K562 (cell line): ENCODE data around the gene RELL1. TPM values are rescaled to one million over a fixed set of nuclear protein-coding genes. Genes with fewer than 3 reads are reported as not detected.

Source experiments
- CHD1 ChIP-seq: fragments of 200-600 bp; sonication (generic); IDR thresholded peaks from one replicate; pipeline ENCODE4 v1.6.1; 2012; ENCODE audit warnings: mild to moderate bottlenecking, moderate library complexity, low read length, inconsistent platforms
- CTBP1 ChIP-seq: fragments of 450-650 bp; IDR thresholded peaks from 2 replicates; pipeline ENCODE4 v1.6.1; 2016; ENCODE audit warnings: borderline replicate concordance
- DACH1 ChIP-seq: fragments of 450-650 bp; IDR thresholded peaks from 2 replicates; pipeline ENCODE4 v1.6.1; 2018; ENCODE audit not compliant: partially characterized antibody
- HDAC6 ChIP-seq: IDR thresholded peaks from 2 replicates; pipeline ENCODE4 v1.6.1; 2012; ENCODE audit warnings: low read depth, mild to moderate bottlenecking, control low read depth, inconsistent platforms, low read length, moderate library complexity
- KDM5B ChIP-seq: fragments of 200-600 bp; sonication (generic); IDR thresholded peaks from 2 replicates; pipeline ENCODE4 v1.6.1; 2012; ENCODE audit warnings: low read depth, mild to moderate bottlenecking, moderate library complexity, low read length, control low read depth, inconsistent platforms; ENCODE audit not compliant: insufficient replicate concordance
- MEF2D ChIP-seq: conservative IDR thresholded peaks from 2 replicates; pipeline ENCODE4 v1.6.1; 2016; ENCODE audit warnings: low read depth, missing genetic modification characterization, missing compliant biosample characterization
- SMC3 ChIP-seq: conservative IDR thresholded peaks from 2 replicates; pipeline ENCODE4 v1.6.1; 2011; ENCODE audit warnings: low read depth, low read length, improper control_type of control experiment; ENCODE audit not compliant: insufficient read depth
- SUPT5H ChIP-seq: fragments of 450-650 bp; IDR thresholded peaks from 2 replicates; pipeline ENCODE4 v1.6.1; 2016
- ZBTB17 ChIP-seq: fragments of 450-650 bp; formaldehyde crosslinking; IDR thresholded peaks from 2 replicates; pipeline ENCODE4 v1.4.0; 2020; ENCODE audit warnings: mild to moderate bottlenecking
- ZFX ChIP-seq: sonication (generic); formaldehyde crosslinking; IDR thresholded peaks from 2 replicates; pipeline ENCODE4 v1.8.0; 2022; ENCODE audit warnings: mild to moderate bottlenecking, missing genetic modification reagents, moderate library complexity
- polyA plus RNA-seq, 8 experiments: library from polyadenylated mRNA; depleted of rRNA in 4 of 8; stranded (reverse) in 5 of 8; unstranded in 3 of 8; fragments of >200 nt; fragmentation: Nextera tagmentation in 2 of 8; fragmentation: Illumina TruSeq in 1 of 8; extraction: Ambion mirVana in 2 of 8; extraction: Trizol in 1 of 8; gene quantifications; 2 replicates each; pipeline versions ENCODE4 v1.2.1 to v1.2.3, GENCODE V29; 2011 to 2014; ENCODE audit warnings: inconsistent platforms in 1 of 8, missing spikeins in 1 of 8
- total RNA-seq, 7 experiments: library from RNA; depleted of rRNA in 6 of 7; stranded (reverse); fragments of >200 nt in 6 of 7; fragmentation: Illumina TruSeq in 2 of 7; extraction: Trizol in 2 of 7; gene quantifications; 2 replicates each; pipeline versions ENCODE4 v1.2.1 to v1.2.3, GENCODE V29; 2011 to 2021; ENCODE audit warnings: low replicate concordance in 1 of 7
- TF ChIP-seq, protein P1 (sequence below): fragments of 250-450 bp; sonication (Bioruptor Pico); IDR thresholded peaks from 2 replicates; pipeline ENCODE4 v1.5.0; 2021; ENCODE audit warnings: mild to moderate bottlenecking, moderate library complexity
- TF ChIP-seq, protein P2 (sequence below): fragments of 250-450 bp; sonication (Bioruptor Pico); IDR thresholded peaks from 2 replicates; pipeline ENCODE4 v1.9.0; 2021; ENCODE audit warnings: mild to moderate bottlenecking, inconsistent platforms
- TF ChIP-seq, protein P3 (sequence below): sonication (generic); formaldehyde crosslinking; IDR thresholded peaks from 2 replicates; pipeline ENCODE4 v1.8.0; 2023; ENCODE audit warnings: mild to moderate bottlenecking, missing genetic modification reagents
- TF ChIP-seq, protein P4 (sequence below), 2 experiments: fragments of 450-650 bp in 1 of 2; IDR thresholded peaks; 2 replicates each; pipeline ENCODE4 v1.6.1; 2011 to 2017; ENCODE audit warnings: low read depth in 2 of 2, antibody characterized with exemption in 1 of 2, borderline replicate concordance in 1 of 2, low read length in 1 of 2, mild to moderate bottlenecking in 1 of 2, mixed read lengths in 1 of 2; ENCODE audit not compliant: control insufficient read depth in 1 of 2

Gene RELL1
- total and polyA plus RNA-seq, 9 of the 15 experiments (the other 6 are each of a cell fraction or from before 2014, with no cell fraction given): 0.06 to 3.5 (median 1.7) TPM; not detected in 1

DNA sequence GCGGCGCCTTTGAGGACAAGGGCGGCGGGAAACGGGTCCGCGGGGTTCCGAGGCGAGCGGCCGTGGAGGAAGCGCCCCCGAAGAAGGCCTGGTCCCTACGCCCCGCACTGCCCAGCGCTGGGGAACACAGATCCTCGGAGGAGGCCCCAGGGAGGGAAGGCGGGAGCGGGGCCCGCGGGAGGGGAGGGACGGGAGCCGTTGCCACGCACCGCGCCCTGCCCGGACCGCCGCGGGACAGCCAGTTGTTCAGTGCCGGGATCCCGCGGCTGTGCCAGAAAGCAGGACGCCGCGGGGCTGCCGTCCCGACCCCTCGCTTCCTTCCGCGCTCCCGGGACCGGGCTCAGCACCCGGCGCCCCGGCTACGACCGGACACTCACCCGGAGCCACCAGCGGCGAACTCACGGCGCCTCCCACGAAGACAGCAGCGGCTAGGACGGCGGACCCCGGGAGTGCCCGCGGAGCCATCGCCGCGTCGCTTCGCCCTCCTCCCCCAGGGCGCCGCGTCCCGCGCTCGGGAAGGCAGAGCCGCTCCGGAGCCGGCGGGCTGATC, 278 bp downstream of the RELL1 start (continued):
- TF ChIP-seq, protein P1, sequence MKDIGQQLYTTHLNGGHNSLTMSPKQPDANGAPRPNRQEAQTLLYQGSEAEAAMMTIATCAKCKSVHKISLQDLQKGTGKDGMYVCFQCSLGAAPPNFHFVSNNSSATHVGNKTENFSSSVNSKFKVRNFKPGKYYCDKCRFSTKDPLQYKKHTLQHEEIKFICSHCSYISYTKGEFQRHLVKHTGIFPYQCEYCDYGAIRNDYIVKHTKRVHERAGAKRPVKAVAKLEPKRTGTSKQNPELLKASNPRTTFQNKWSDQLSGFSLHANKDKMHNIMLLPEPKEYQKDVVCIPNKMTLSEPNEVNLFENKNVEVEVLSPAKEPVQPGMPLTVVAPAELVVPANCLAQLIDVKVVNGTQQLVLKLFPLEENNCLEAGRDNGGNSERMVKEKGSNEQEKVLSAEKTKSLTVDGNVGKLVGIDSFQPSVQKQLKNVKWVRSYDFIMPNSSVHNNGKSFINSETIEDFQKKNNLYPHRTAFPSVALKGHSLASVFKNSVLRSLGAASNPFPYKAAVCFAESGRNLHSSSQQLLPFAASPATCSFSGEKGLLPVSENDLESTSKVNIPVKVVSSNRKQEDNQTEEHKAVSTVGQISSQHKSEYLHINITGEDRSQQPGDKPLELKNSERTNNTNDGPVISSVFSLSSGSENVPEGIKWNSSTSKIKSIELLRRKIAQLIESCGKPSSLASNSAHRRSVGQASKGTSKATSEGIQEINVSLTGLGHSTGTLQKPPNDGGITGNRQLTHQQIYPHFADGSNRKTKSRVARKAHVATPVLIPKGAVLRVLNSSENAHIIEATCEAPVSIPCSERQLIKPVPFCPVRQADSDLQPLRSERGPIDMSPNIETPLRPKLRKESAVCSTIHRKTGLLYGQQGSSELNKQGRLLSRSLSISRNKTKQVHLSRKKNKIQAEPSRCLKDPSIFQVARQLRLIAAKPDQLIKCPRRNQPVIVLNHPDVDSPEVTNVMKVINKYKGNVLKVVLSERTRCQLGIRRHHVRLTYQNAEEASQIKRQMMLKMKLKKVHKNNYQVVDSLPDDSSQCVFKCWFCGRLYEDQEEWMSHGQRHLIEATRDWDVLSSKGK (CRISPR knock-in tag): no peak
- TF ChIP-seq SMC3 (no peak), CHD1 (peak; percentile 55), HDAC6 (no peak), DACH1 (no peak), MEF2D (tag) (no peak), KDM5B (peak; percentile 74), SUPT5H (peak; percentile 61), ZFX (CRISPR knock-in tag) (peak; percentile 86), CTBP1 (0 out of 2 replicates have a peak, but pooled peaks have one; percentile 10), ZBTB17 (CRISPR knock-in tag) (no peak)
- TF ChIP-seq, protein P2, sequence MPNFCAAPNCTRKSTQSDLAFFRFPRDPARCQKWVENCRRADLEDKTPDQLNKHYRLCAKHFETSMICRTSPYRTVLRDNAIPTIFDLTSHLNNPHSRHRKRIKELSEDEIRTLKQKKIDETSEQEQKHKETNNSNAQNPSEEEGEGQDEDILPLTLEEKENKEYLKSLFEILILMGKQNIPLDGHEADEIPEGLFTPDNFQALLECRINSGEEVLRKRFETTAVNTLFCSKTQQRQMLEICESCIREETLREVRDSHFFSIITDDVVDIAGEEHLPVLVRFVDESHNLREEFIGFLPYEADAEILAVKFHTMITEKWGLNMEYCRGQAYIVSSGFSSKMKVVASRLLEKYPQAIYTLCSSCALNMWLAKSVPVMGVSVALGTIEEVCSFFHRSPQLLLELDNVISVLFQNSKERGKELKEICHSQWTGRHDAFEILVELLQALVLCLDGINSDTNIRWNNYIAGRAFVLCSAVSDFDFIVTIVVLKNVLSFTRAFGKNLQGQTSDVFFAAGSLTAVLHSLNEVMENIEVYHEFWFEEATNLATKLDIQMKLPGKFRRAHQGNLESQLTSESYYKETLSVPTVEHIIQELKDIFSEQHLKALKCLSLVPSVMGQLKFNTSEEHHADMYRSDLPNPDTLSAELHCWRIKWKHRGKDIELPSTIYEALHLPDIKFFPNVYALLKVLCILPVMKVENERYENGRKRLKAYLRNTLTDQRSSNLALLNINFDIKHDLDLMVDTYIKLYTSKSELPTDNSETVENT: 0 out of 2 replicates have a peak, but pooled peaks have one; percentile 15
- TF ChIP-seq, protein P3, sequence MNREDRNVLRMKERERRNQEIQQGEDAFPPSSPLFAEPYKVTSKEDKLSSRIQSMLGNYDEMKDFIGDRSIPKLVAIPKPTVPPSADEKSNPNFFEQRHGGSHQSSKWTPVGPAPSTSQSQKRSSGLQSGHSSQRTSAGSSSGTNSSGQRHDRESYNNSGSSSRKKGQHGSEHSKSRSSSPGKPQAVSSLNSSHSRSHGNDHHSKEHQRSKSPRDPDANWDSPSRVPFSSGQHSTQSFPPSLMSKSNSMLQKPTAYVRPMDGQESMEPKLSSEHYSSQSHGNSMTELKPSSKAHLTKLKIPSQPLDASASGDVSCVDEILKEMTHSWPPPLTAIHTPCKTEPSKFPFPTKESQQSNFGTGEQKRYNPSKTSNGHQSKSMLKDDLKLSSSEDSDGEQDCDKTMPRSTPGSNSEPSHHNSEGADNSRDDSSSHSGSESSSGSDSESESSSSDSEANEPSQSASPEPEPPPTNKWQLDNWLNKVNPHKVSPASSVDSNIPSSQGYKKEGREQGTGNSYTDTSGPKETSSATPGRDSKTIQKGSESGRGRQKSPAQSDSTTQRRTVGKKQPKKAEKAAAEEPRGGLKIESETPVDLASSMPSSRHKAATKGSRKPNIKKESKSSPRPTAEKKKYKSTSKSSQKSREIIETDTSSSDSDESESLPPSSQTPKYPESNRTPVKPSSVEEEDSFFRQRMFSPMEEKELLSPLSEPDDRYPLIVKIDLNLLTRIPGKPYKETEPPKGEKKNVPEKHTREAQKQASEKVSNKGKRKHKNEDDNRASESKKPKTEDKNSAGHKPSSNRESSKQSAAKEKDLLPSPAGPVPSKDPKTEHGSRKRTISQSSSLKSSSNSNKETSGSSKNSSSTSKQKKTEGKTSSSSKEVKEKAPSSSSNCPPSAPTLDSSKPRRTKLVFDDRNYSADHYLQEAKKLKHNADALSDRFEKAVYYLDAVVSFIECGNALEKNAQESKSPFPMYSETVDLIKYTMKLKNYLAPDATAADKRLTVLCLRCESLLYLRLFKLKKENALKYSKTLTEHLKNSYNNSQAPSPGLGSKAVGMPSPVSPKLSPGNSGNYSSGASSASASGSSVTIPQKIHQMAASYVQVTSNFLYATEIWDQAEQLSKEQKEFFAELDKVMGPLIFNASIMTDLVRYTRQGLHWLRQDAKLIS (CRISPR knock-in tag): 0 out of 2 replicates have a peak, but pooled peaks have one; percentile 35
- TF ChIP-seq, protein P4, sequence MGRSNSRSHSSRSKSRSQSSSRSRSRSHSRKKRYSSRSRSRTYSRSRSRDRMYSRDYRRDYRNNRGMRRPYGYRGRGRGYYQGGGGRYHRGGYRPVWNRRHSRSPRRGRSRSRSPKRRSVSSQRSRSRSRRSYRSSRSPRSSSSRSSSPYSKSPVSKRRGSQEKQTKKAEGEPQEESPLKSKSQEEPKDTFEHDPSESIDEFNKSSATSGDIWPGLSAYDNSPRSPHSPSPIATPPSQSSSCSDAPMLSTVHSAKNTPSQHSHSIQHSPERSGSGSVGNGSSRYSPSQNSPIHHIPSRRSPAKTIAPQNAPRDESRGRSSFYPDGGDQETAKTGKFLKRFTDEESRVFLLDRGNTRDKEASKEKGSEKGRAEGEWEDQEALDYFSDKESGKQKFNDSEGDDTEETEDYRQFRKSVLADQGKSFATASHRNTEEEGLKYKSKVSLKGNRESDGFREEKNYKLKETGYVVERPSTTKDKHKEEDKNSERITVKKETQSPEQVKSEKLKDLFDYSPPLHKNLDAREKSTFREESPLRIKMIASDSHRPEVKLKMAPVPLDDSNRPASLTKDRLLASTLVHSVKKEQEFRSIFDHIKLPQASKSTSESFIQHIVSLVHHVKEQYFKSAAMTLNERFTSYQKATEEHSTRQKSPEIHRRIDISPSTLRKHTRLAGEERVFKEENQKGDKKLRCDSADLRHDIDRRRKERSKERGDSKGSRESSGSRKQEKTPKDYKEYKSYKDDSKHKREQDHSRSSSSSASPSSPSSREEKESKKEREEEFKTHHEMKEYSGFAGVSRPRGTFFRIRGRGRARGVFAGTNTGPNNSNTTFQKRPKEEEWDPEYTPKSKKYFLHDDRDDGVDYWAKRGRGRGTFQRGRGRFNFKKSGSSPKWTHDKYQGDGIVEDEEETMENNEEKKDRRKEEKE (IDR thresholded peaks at IDR 0.05; ENCODE audit: borderline replicate concordance in 1 of 2, control insufficient read depth in 1 of 2, low read depth in 2 of 2, low read length in 1 of 2): no peak
